Heart left ventricle (tissue), 13 donors: ENCODE data around the gene MBP.

Experiments
- POLR2A ChIP-seq, 2 donors: fragments of 450-650 bp; IDR thresholded peaks; one replicate each; pipeline ENCODE4 v1.6.1; 2017; ENCODE audit warnings: antibody characterized with exemption in 2 of 2, mild to moderate bottlenecking in 2 of 2, moderate library complexity in 2 of 2
- TF ChIP-seq, protein P1 (sequence below), 12 donors: fragments of 200-600 bp; sonication (generic) in 4 of 12; IDR thresholded peaks; one replicate each; pipeline versions ENCODE4 v1.5.0 to v1.8.0; 2018 to 2022; ENCODE audit warnings: antibody characterized with exemption in 12 of 12, mild to moderate bottlenecking in 5 of 12
- donor health status: ischemic (EF 13 %, LVEDD 7.1; RV severe dilation, severe dysfunction).
- donor health status: DM: no; HTN: yes; CAD: no.
- donor health status: DM: no; HTN: no; CAD: no.
- donor health status: ischemic (EF 25% LVEDD 6.9; RV normal size, moderate dysfunction).
- donor health status: ischemic (EF 25% LVEDD 5.7; RV mildly dilated, moderate dysfunction).
- donor health status: ischemic (EF 35%, LVEDD 5.7; RV mildly dilated, moderate dysfunction).
- donor health status: nonischemic (EF 11% LVEDD 7.7; RV severe dilation, severe dysfunction).
- donor health status: DM: yes; HTN: yes; CAD: no.
- donor health status: PGD.
- donor health status: ischemic (EF 29% LVEDD 5.4; RV normal size, mild dysfunction).
- donor health status: nonischemic (EF 23%, LVEDD 6.1; RV moderate dilation, normal function).

- TF ChIP-seq, protein P1, sequence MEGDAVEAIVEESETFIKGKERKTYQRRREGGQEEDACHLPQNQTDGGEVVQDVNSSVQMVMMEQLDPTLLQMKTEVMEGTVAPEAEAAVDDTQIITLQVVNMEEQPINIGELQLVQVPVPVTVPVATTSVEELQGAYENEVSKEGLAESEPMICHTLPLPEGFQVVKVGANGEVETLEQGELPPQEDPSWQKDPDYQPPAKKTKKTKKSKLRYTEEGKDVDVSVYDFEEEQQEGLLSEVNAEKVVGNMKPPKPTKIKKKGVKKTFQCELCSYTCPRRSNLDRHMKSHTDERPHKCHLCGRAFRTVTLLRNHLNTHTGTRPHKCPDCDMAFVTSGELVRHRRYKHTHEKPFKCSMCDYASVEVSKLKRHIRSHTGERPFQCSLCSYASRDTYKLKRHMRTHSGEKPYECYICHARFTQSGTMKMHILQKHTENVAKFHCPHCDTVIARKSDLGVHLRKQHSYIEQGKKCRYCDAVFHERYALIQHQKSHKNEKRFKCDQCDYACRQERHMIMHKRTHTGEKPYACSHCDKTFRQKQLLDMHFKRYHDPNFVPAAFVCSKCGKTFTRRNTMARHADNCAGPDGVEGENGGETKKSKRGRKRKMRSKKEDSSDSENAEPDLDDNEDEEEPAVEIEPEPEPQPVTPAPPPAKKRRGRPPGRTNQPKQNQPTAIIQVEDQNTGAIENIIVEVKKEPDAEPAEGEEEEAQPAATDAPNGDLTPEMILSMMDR (IDR thresholded peaks at IDR 0.05) = no peak
- TF ChIP-seq POLR2A (IDR thresholded peaks at IDR 0.05) = no peak
Observed at GRCh38 chr18:77153404-77153803, 20.8 kb upstream of the MBP start.
